Measurements from ENCODE around the gene KIF16B. TPM values are rescaled to one million over a fixed set of nuclear protein-coding genes. Genes with fewer than 3 reads are reported as not detected.

Gene KIF16B
- total and polyA plus RNA-seq, 10 of the 15 experiments (the other 5 are each of a cell fraction or from before 2014, with no cell fraction given): 0.21 to 5.2 (median 3.0) TPM

- TF ChIP-seq ZZZ3 (IDR thresholded peaks at IDR 0.05; ENCODE audit: control insufficient read depth, insufficient read length, low read depth) (no peak), FOXK2 (IDR thresholded peaks at IDR 0.05) (no peak), NR2F1 (conservative IDR thresholded peaks at IDR 0.05) (peak; percentile 49), SRF (IDR thresholded peaks at IDR 0.05; ENCODE audit: low read depth in 2 of 2, low read length in 2 of 2) (no peak), SP1 (IDR thresholded peaks at IDR 0.05; ENCODE audit: low read depth, low read length) (peak; percentile 92), MLLT1 (IDR thresholded peaks at IDR 0.05) (peak; percentile 89; the same call in 1 of the 2 replicates), SREBF1 (IDR thresholded peaks at IDR 0.05; ENCODE audit: low read length) (no peak), TBL1XR1 (IDR thresholded peaks at IDR 0.05; ENCODE audit: low read depth, low read length) (no peak), POLR2AphosphoS2 (IDR thresholded peaks at IDR 0.05; ENCODE audit: low read depth, low read length) (no peak), USF1 (IDR thresholded peaks at IDR 0.05; ENCODE audit: borderline replicate concordance, extremely low read length, insufficient read depth, low read depth, low read length) (no peak), BMI1 (IDR thresholded peaks at IDR 0.05; ENCODE audit: borderline replicate concordance) (no peak), POLR2A (IDR thresholded peaks at IDR 0.05; ENCODE audit: low read depth, low read length) (0 out of 2 replicates have a peak, but pooled peaks have one; percentile 37)
Measured at GRCh38 chr20:16573001-16573965, at the start of gene KIF16B (continued).

Measured in GM12878 (cell line).